Right cardiac atrium (tissue), 5 donors: ENCODE data around the gene SNCAIP. TPM values are rescaled to one million over a fixed set of nuclear protein-coding genes. Genes with fewer than 3 reads are reported as not detected.

ENCODE experiments used
- ATAC-seq, 2 donors: fragments of 200-7000 bp; cut with Tn5 transposase; one replicate each; pipeline versions ENCODE4 v1.8.0 to v1.9.1; 2020; ENCODE audit warnings: moderate library complexity in 2 of 2, mild to moderate bottlenecking in 1 of 2
- DNase-seq, 3 donors: peaks; one replicate each; pipeline ENCODE4 v3.0.0-alpha.2; 2020
- H3K27ac ChIP-seq: one replicate; pipeline ENCODE4 v1.5.1; 2013; ENCODE audit warnings: mild to moderate bottlenecking, low read length, control low read depth, moderate library complexity
- H3K27me3 ChIP-seq: one replicate; pipeline ENCODE4 v1.6.1; 2013; ENCODE audit not compliant: control insufficient read depth, insufficient read depth
- H3K4me1 ChIP-seq: one replicate; pipeline ENCODE4 v1.6.1; 2013; ENCODE audit warnings: low read length; ENCODE audit not compliant: control insufficient read depth, insufficient read depth
- H3K4me3 ChIP-seq: one replicate; pipeline ENCODE4 v1.5.1; 2013; ENCODE audit warnings: low read length, control low read depth
- H3K9me3 ChIP-seq: one replicate; pipeline ENCODE4 v1.6.1; 2013; ENCODE audit warnings: low read length; ENCODE audit not compliant: control insufficient read depth
- WGBS: extraction: QIAGEN DNeasy Blood & Tissue Kit; methylation state at CpG from one replicate; pipeline ENCODE4 v1.1.7; 2013; 5-methylcytosine and 5-hydroxymethylcytosine counted together
- intact Hi-C, 4 donors: fragments of 100-400 bp; cut with DNase I; formaldehyde crosslinking; loops; one replicate each; pipeline versions ENCODE4 v1.11.0 to v1.14.0; 2022 to 2023
- polyA plus RNA-seq: library from polyadenylated mRNA; stranded (reverse); fragments of 200-250 nt; gene quantifications from one replicate; pipeline ENCODE4 v1.2.3, GENCODE V29; 2013
- total RNA-seq, 4 donors: library from RNA; stranded (reverse); fragmentation: NEBNext Ultra II Directional; extraction: Animal tissue kit (Norgen Biotek cat#: 25700); gene quantifications; one replicate each; pipeline ENCODE4 v1.2.1, GENCODE V29; 2021
- donor health status: healthy with polysubstance abuse.
- donor health status: DM: no; HTN: yes; CAD: no.
- donor health status: DM: no; HTN: no; CAD: no.
- donor health status: DM: no; HTN: yes; CAD: no; lungs with severe emphysema.
- donor health status: DM: yes; HTN: yes; CAD: no.

SNCAIP gene
- total and polyA plus RNA-seq, 5 donors: 1.2 to 3.9 (median 2.1) TPM

- ATAC-seq (peak; percentile 94), DNase-seq (peak; percentile 38 to 76 (median 63))
- no peak overlapping the region for H3K27ac ChIP-seq
- H3K27me3 ChIP-seq: no peaks in the 10 kb centered on the region
- H3K9me3 ChIP-seq: no peaks in the 10 kb centered on the region
- WGBS: 48% methylated on average over 7 of the region's 7 CpGs
- intact Hi-C loops: loop anchor here in 3 of 4 donors (2.0 to 10.0 kb wide), 4 partner anchors 100 to 223 kb away; partner anchors contain the start of gene SNCAIP (in 1 of the 3)
- no peak overlapping the region for H3K4me3 ChIP-seq
- H3K4me1 ChIP-seq: no peaks in the 10 kb centered on the region
Measured at GRCh38 chr5:122415030-122415800, 103.2 kb downstream of the SNCAIP start.

- no peak for ATAC-seq
- intact Hi-C loops: loop anchor here (2.0 to 10.0 kb wide), 5 partner anchors 101 to 223 kb away; partner anchors contain the start of gene SNCAIP (in 1 of the 4)
Measured at GRCh38 chr5:122415801-122416120, 103.7 kb downstream of the SNCAIP start.

GRCh38 chr5:122419142-122419894 lies 107.3 kb downstream of the SNCAIP start:
- WGBS: 88% methylated on average over 3 of the region's 3 CpGs
- Histone ChIP-seq H3K4me3 (no peak overlapping the region), H3K27me3 (no peaks in the 10 kb centered on the region), H3K27ac (no peak overlapping the region), H3K9me3 (no peaks in the 10 kb centered on the region), H3K4me1 (no peaks in the 10 kb centered on the region)
- intact Hi-C loops: loop anchor here in 3 of 4 donors (5.0 to 10.0 kb wide), 3 partner anchors 105 to 227 kb away; partner anchors contain the start of gene SNCAIP (in 1 of the 3)
- no peak for ATAC-seq
- no peak for DNase-seq

More at GRCh38 chr5:122415801-122416120, 103.7 kb downstream of the SNCAIP start:
- Histone ChIP-seq H3K9me3 (no peaks in the 10 kb centered on the region), H3K27ac (no peak overlapping the region), H3K27me3 (no peaks in the 10 kb centered on the region), H3K4me1 (no peaks in the 10 kb centered on the region), H3K4me3 (no peak overlapping the region)
- no peak for DNase-seq
- WGBS: 74% methylated on average over 5 of the region's 5 CpGs

GRCh38 chr5:122420091-122420490 lies 108.1 kb downstream of the SNCAIP start:
- DNase-seq: no peak
- H3K27me3 ChIP-seq: no peaks in the 10 kb centered on the region
- H3K4me1 ChIP-seq: no peaks in the 10 kb centered on the region
- no peak overlapping the region for H3K27ac ChIP-seq
- intact Hi-C loops: no loop called here
- no peaks in the 10 kb centered on the region for H3K9me3 ChIP-seq
- no peak for ATAC-seq
- no peak overlapping the region for H3K4me3 ChIP-seq
- WGBS: 60% methylated on average over 6 of the region's 6 CpGs

GRCh38 chr5:122420537-122421236 lies 108.7 kb downstream of the SNCAIP start:
- intact Hi-C loops: no loop called here
- DNase-seq: no peak
- Histone ChIP-seq H3K4me1 (no peaks in the 10 kb centered on the region), H3K27me3 (no peaks in the 10 kb centered on the region), H3K9me3 (no peaks in the 10 kb centered on the region), H3K4me3 (no peak overlapping the region), H3K27ac (no peak overlapping the region)
- WGBS: 63% methylated on average over 3 of the region's 3 CpGs
- no peak for ATAC-seq

GRCh38 chr5:122421374-122422079 lies 109.5 kb downstream of the SNCAIP start:
- DNase-seq (no peak), ATAC-seq (no peak)
- H3K4me3 ChIP-seq: no peak overlapping the region
- H3K27me3 ChIP-seq: no peaks in the 10 kb centered on the region
- 85% methylated on average over 2 of the region's 2 CpGs for WGBS
- H3K4me1 ChIP-seq: no peaks in the 10 kb centered on the region
- no peak overlapping the region for H3K27ac ChIP-seq
- H3K9me3 ChIP-seq: no peaks in the 10 kb centered on the region
- intact Hi-C loops: no loop called here

GRCh38 chr5:122423221-122423620 lies 111.2 kb downstream of the SNCAIP start:
- no peaks in the 10 kb centered on the region for H3K4me1 ChIP-seq
- WGBS: 90% methylated on average over 4 of the region's 4 CpGs
- H3K9me3 ChIP-seq: no peaks in the 10 kb centered on the region
- no peak for DNase-seq
- ATAC-seq: no peak
- H3K27ac ChIP-seq: no peak overlapping the region
- no peaks in the 10 kb centered on the region for H3K27me3 ChIP-seq
- intact Hi-C loops: no loop called here
- H3K4me3 ChIP-seq: no peak overlapping the region

GRCh38 chr5:122424132-122424531 lies 112.1 kb downstream of the SNCAIP start:
- intact Hi-C loops: no loop called here
- Histone ChIP-seq H3K4me3 (no peak overlapping the region), H3K27ac (no peak overlapping the region), H3K27me3 (no peaks in the 10 kb centered on the region), H3K4me1 (no peaks in the 10 kb centered on the region), H3K9me3 (no peaks in the 10 kb centered on the region)
- ATAC-seq (no peak), DNase-seq (no peak)
- 39% methylated on average over 1 of the region's 1 CpG for WGBS

GRCh38 chr5:122426301-122426700 lies 114.3 kb downstream of the SNCAIP start:
- no peaks in the 10 kb centered on the region for H3K4me1 ChIP-seq
- DNase-seq (no peak), ATAC-seq (no peak)
- no peak overlapping the region for H3K4me3 ChIP-seq
- 63% methylated on average over 3 of the region's 3 CpGs for WGBS
- intact Hi-C loops: no loop called here
- no peaks in the 10 kb centered on the region for H3K9me3 ChIP-seq
- H3K27ac ChIP-seq: no peak overlapping the region
- no peaks in the 10 kb centered on the region for H3K27me3 ChIP-seq

- Histone ChIP-seq H3K27ac (no peak overlapping the region), H3K4me1 (no peaks in the 10 kb centered on the region), H3K4me3 (no peak overlapping the region), H3K27me3 (no peaks in the 10 kb centered on the region), H3K9me3 (no peaks in the 10 kb centered on the region)
- intact Hi-C loops: no loop called here
- WGBS: 96% methylated on average over 2 of the region's 2 CpGs
- no peak for DNase-seq
- ATAC-seq: no peak
Measured at GRCh38 chr5:122427621-122428020, 115.6 kb downstream of the SNCAIP start.
